C4-2B (cell line): ENCODE data around the gene BCL2L14.

Source experiments
- ZFX ChIP-seq: fragments of 450-650 bp; IDR thresholded peaks from 2 replicates; pipeline ENCODE4 v1.6.1; 2017
- TF ChIP-seq, protein P1 (sequence below): fragments of 450-650 bp; conservative IDR thresholded peaks from 2 replicates; pipeline ENCODE4 v1.5.1; 2017; ENCODE audit warnings: mild to moderate bottlenecking

DNA sequence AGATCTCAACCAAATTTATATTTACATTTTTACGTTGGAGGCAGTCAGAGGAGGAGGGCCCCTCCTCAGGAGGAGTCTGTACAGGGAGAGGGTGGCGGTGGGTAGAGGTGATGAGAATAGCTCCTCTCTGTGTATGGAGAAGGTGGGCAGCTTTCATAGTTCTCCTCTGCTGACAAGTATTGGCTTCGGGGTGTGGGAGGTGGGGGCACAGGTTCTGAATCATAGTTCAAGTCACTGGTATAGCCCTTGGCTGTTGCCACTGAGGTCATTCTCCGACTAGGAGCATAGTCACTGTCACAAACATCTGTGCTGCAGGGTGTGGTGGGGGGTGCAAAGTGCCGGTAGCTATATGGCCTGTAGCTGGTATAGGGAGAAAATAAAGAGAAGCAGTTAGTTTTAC is 50.3 kb downstream of the BCL2L14 start:
- TF ChIP-seq, protein P1, sequence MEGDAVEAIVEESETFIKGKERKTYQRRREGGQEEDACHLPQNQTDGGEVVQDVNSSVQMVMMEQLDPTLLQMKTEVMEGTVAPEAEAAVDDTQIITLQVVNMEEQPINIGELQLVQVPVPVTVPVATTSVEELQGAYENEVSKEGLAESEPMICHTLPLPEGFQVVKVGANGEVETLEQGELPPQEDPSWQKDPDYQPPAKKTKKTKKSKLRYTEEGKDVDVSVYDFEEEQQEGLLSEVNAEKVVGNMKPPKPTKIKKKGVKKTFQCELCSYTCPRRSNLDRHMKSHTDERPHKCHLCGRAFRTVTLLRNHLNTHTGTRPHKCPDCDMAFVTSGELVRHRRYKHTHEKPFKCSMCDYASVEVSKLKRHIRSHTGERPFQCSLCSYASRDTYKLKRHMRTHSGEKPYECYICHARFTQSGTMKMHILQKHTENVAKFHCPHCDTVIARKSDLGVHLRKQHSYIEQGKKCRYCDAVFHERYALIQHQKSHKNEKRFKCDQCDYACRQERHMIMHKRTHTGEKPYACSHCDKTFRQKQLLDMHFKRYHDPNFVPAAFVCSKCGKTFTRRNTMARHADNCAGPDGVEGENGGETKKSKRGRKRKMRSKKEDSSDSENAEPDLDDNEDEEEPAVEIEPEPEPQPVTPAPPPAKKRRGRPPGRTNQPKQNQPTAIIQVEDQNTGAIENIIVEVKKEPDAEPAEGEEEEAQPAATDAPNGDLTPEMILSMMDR: no peak
- TF ChIP-seq ZFX: no peak
